OCI-LY3 (cell line): ENCODE data around the gene SCP2.

Experiments used
- H2AFZ ChIP-seq: fragments of 200-600, 300-600 bp; shearing (Covaris generic); 2 replicates; pipeline ENCODE4 v1.6.0; 2014; ENCODE audit warnings: antibody characterized with exemption, low read depth, low read length
- H3K27ac ChIP-seq: fragments of 200-600, 300-600 bp; sonication (generic); 2 replicates; pipeline ENCODE4 v1.5.1; 2014; ENCODE audit warnings: mild to moderate bottlenecking, low read length, moderate library complexity, mixed read lengths
- H3K27me3 ChIP-seq: fragments of 200-600, 300-600 bp; sonication (generic); 2 replicates; pipeline ENCODE4 v1.6.1; 2014; ENCODE audit warnings: low read depth, low read length, mixed read lengths
- H3K36me3 ChIP-seq: fragments of 200-600, 300-600 bp; sonication (generic); replicated peaks from 2 replicates; pipeline ENCODE3; 2014; ENCODE audit warnings: low read depth, low read length, mixed read lengths
- H3K4me1 ChIP-seq: fragments of 300-600, 200-600 bp; sonication (generic); 2 replicates; pipeline ENCODE4 v1.6.1; 2014; ENCODE audit warnings: low read length, mixed read lengths
- H3K4me2 ChIP-seq: fragments of 200-600, 300-600 bp; sonication (generic); 2 replicates; pipeline ENCODE4 v1.6.1; 2014; ENCODE audit warnings: low read length, mixed read lengths
- H3K4me3 ChIP-seq: fragments of 300-600, 200-600 bp; sonication (generic); 2 replicates; pipeline ENCODE4 v1.5.1; 2014; ENCODE audit warnings: antibody characterized with exemption, mild to moderate bottlenecking, low read length, moderate library complexity
- H3K79me2 ChIP-seq: fragments of 300-600, 200-600 bp; shearing (Covaris generic); 2 replicates; pipeline ENCODE4 v1.6.1; 2014; ENCODE audit warnings: mild to moderate bottlenecking, low read length, mixed read lengths
- H3K9ac ChIP-seq: fragments of 300-600, 200-600 bp; shearing (Covaris generic); 2 replicates; pipeline ENCODE4 v1.6.0; 2014; ENCODE audit warnings: mild to moderate bottlenecking, low read length, moderate library complexity
- H3K9me3 ChIP-seq: fragments of 200-600, 300-600 bp; shearing (Covaris generic); 2 replicates; pipeline ENCODE4 v1.6.1; 2014; ENCODE audit warnings: low read length, mixed read lengths; ENCODE audit not compliant: insufficient read depth
- H4K20me1 ChIP-seq: fragments of 200-600, 300-600 bp; sonication (generic); 2 replicates; pipeline ENCODE4 v1.6.1; 2016; ENCODE audit warnings: low read length, mixed read lengths; ENCODE audit not compliant: insufficient read depth
- CTCF ChIP-seq: fragments of 200-600, 300-600 bp; sonication (generic); IDR thresholded peaks from 2 replicates; pipeline ENCODE4 v1.5.1; 2014; ENCODE audit warnings: antibody characterized with exemption, low read length, low read depth
- EZH2phosphoT487 ChIP-seq: fragments of 200-600 bp; shearing (Covaris generic); IDR thresholded peaks from 2 replicates; pipeline ENCODE4 v1.6.1; 2018; ENCODE audit warnings: antibody characterized with exemption, mixed run types, low read depth

SCP2 gene

GRCh38 chr1:52916241-52916975, 10.7 kb upstream of the SCP2 start:
- TF ChIP-seq EZH2phosphoT487 (no peak), CTCF (no peak)
- Histone ChIP-seq H3K4me2 (no peak overlapping the region), H3K36me3 (no peaks in the 10 kb centered on the region), H3K4me1 (peaks cover 5% of the 10 kb centered on the region), H3K9me3 (no peaks in the 10 kb centered on the region), H3K4me3 (no peak overlapping the region), H3K79me2 (no peaks in the 10 kb centered on the region), H2AFZ (no peak overlapping the region), H4K20me1 (no peaks in the 10 kb centered on the region), H3K27ac (no peak overlapping the region), H3K27me3 (no peaks in the 10 kb centered on the region), H3K9ac (no peak overlapping the region)

GRCh38 chr1:52917156-52917555, 9.9 kb upstream of the SCP2 start:
- Histone ChIP-seq H3K9me3 (no peaks in the 10 kb centered on the region), H3K9ac (no peak overlapping the region), H3K4me1 (peaks cover 5% of the 10 kb centered on the region), H2AFZ (no peak overlapping the region), H3K27ac (no peak overlapping the region), H3K4me2 (no peak overlapping the region), H3K79me2 (no peaks in the 10 kb centered on the region), H4K20me1 (no peaks in the 10 kb centered on the region), H3K4me3 (no peak overlapping the region), H3K27me3 (no peaks in the 10 kb centered on the region), H3K36me3 (no peaks in the 10 kb centered on the region)
- TF ChIP-seq EZH2phosphoT487 (no peak), CTCF (no peak)

- no peak for TF ChIP-seq EZH2phosphoT487
- no peak for TF ChIP-seq CTCF
- no peaks in the 10 kb centered on the region for H3K36me3 ChIP-seq
- no peaks in the 10 kb centered on the region for H3K79me2 ChIP-seq
- peaks cover 5% of the 10 kb centered on the region for H3K4me1 ChIP-seq
- H3K9me3 ChIP-seq: no peaks in the 10 kb centered on the region
- H3K27me3 ChIP-seq: no peaks in the 10 kb centered on the region
- no peak overlapping the region for H3K4me3 ChIP-seq
- H3K27ac ChIP-seq: no peak overlapping the region
- H3K4me2 ChIP-seq: no peak overlapping the region
- H2AFZ ChIP-seq: no peak overlapping the region
- no peak overlapping the region for H3K9ac ChIP-seq
- no peaks in the 10 kb centered on the region for H4K20me1 ChIP-seq
These were observed 9.5 kb upstream of the SCP2 start for GRCh38 chr1:52917581-52917980.

GRCh38 chr1:52918201-52918600, 8.9 kb upstream of the SCP2 start:
- Histone ChIP-seq H3K4me3 (no peak overlapping the region), H3K9ac (no peak overlapping the region), H3K27ac (no peak overlapping the region), H3K4me1 (peaks cover 5% of the 10 kb centered on the region), H4K20me1 (no peaks in the 10 kb centered on the region), H3K4me2 (no peak overlapping the region), H3K9me3 (no peaks in the 10 kb centered on the region), H2AFZ (no peak overlapping the region), H3K79me2 (no peaks in the 10 kb centered on the region), H3K27me3 (no peaks in the 10 kb centered on the region), H3K36me3 (no peaks in the 10 kb centered on the region)
- TF ChIP-seq CTCF: no peak
- no peak for TF ChIP-seq EZH2phosphoT487
